Natural killer cell (primary cell): ENCODE results near the gene CASTOR1. TPM values are rescaled to one million over a fixed set of nuclear protein-coding genes. Genes with fewer than 3 reads are reported as not detected.

Source experiments
- ATAC-seq, 3 donors: fragments of 150-1000 bp in 2 of 3; fragments of 200-7000 bp in 1 of 3; cut with Tn5 transposase; 1 replicate in 1 of 3; 2 replicates in 2 of 3; pipeline ENCODE4 v1.10.0; 2021; ENCODE audit warnings: mild to moderate bottlenecking in 2 of 3, moderate library complexity in 2 of 3
- DNase-seq, 2 donors: peaks; one replicate each; pipeline versions ENCODE4 v3.0.0 to v3.0.0-alpha.2; 2013 to 2021; ENCODE audit warnings: mixed read lengths in 1 of 2
- H3K27ac ChIP-seq: one replicate; pipeline ENCODE4 v1.5.1; 2013; ENCODE audit warnings: mild to moderate bottlenecking, low read length
- H3K27me3 ChIP-seq: one replicate; pipeline ENCODE4 v1.6.1; 2013; ENCODE audit warnings: low read length; ENCODE audit not compliant: control insufficient read depth, insufficient read depth
- H3K36me3 ChIP-seq: one replicate; pipeline ENCODE4 v1.6.1; 2013; ENCODE audit warnings: low read length; ENCODE audit not compliant: control insufficient read depth, insufficient read depth
- H3K4me1 ChIP-seq: one replicate; pipeline ENCODE4 v1.6.1; 2013; ENCODE audit warnings: low read length; ENCODE audit not compliant: control insufficient read depth, insufficient read depth
- H3K4me3 ChIP-seq: one replicate; pipeline ENCODE4 v1.5.1; 2013; ENCODE audit warnings: low read length
- H3K9me3 ChIP-seq: one replicate; pipeline ENCODE4 v1.6.1; 2013; ENCODE audit warnings: low read length; ENCODE audit not compliant: control insufficient read depth, insufficient read depth
- H3K27ac Mint-ChIP-seq, 2 donors: one replicate each; pipeline ENCODE4 v1.8.0; 2022; ENCODE audit warnings: mild to moderate bottlenecking in 2 of 2, mixed read lengths in 2 of 2, moderate library complexity in 1 of 2
- H3K27me3 Mint-ChIP-seq, 2 donors: one replicate each; pipeline ENCODE4 v1.8.0; 2022; ENCODE audit warnings: low read depth in 2 of 2, mixed read lengths in 2 of 2
- H3K36me3 Mint-ChIP-seq: one replicate; pipeline ENCODE4 v1.8.0; 2022; ENCODE audit warnings: mixed read lengths
- H3K4me1 Mint-ChIP-seq, 2 donors: one replicate each; pipeline ENCODE4 v1.8.0; 2022; ENCODE audit warnings: mixed read lengths in 2 of 2
- H3K4me3 Mint-ChIP-seq: one replicate; pipeline ENCODE4 v1.8.0; 2022; ENCODE audit warnings: mild to moderate bottlenecking, moderate library complexity, mixed read lengths
- H3K9me3 Mint-ChIP-seq, 2 donors: one replicate each; pipeline ENCODE4 v1.8.0; 2022; ENCODE audit warnings: mixed read lengths in 2 of 2
- CTCF ChIP-seq: fragments of 200-600 bp; IDR thresholded peaks from one replicate; pipeline ENCODE4 v1.8.0; 2022; ENCODE audit warnings: antibody characterized with exemption
- WGBS: methylation state at CpG from one replicate; pipeline ENCODE4 v1.1.7; 2013; ENCODE audit warnings: missing lambda C conversion rate; ENCODE audit not compliant: insufficient coverage; 5-methylcytosine and 5-hydroxymethylcytosine counted together
- intact Hi-C: fragments of 100-400 bp; cut with micrococcal nuclease; formaldehyde crosslinking; loops from one replicate; pipeline ENCODE4 v1.14.2; 2022
- total RNA-seq, 4 donors: library from RNA; stranded (reverse); fragments of 120-200 nt in 1 of 4; gene quantifications; one replicate each; pipeline versions ENCODE4 v1.2.3 to v1.2.4, GENCODE V29; 2013 to 2022

The CASTOR1 gene
- total RNA-seq, 3 donors from 2014 or later (not counting 1 experiment from before 2014, with no cell fraction given) = 7.0 to 11.9 (median 8.8) TPM

DNA sequence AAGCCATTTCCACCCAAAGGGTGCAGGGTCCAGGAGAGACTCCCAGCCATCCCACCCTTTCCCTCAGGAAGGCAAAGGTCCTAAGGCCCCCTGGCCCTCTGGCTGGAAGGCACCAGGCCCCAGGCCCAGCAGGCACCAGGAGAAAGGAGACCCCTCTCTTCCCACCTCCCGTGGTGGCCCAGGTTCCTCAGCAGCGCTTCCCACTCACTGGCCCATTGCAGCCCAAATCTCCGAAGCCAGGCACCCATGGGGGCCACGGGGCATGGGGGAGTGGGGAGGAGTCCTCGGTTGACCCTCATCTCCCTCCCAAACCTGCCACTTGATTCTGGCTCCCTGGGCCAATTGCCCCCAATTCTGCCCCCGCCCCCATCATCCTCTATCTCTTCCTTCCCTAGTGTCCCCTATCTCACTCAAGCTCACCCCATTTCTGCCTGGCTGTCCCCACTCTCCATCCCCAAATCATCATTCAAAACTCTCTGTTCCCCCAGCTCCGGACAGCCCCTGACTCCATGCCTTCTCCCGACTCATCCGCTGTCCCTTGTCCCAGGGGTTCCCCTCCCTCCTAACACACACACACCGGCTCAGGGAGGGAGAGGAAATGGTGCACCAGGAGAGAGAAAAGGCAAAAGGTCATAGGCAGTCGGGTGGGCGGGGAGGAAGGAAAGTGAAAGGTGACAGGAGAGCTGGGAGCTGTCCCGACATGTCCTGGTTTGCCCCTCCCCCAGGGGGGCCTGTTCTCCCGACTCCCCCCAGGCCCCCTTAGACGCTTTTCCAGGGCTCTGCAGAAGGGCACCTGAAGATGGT, 43.9 kb downstream of the CASTOR1 start:
- no peak for DNase-seq
- no peak overlapping the region for H3K27ac ChIP-seq
- no peaks in the 10 kb centered on the region for H3K9me3 ChIP-seq
- H3K27me3 ChIP-seq = peaks cover 11% of the 10 kb centered on the region
- Mint-ChIP-seq H3K36me3 (no peaks in the 10 kb centered on the region), H3K4me1 (peaks cover 21 to 38% of the 10 kb centered on the region in 2 donors), H3K4me3 (peak overlapping the region; percentile 92), H3K27ac (peak overlapping the region in 1 of 2 donors; percentile 83), H3K27me3 (peaks cover 31 to 39% of the 10 kb centered on the region in 2 donors), H3K9me3 (no peaks in the 10 kb centered on the region)
- no peaks in the 10 kb centered on the region for H3K36me3 ChIP-seq
- TF ChIP-seq CTCF = no peak
- H3K4me3 ChIP-seq = peak overlapping the region; percentile 53
- 57% methylated on average over 12 of the region's 15 CpGs for WGBS
- H3K4me1 ChIP-seq = peaks cover 51% of the 10 kb centered on the region
- ATAC-seq = no peak
- intact Hi-C loops = loop anchor here (5.0 kb wide), 1 partner anchor 42 kb away; the partner anchor contains the start of gene CASTOR1

DNA sequence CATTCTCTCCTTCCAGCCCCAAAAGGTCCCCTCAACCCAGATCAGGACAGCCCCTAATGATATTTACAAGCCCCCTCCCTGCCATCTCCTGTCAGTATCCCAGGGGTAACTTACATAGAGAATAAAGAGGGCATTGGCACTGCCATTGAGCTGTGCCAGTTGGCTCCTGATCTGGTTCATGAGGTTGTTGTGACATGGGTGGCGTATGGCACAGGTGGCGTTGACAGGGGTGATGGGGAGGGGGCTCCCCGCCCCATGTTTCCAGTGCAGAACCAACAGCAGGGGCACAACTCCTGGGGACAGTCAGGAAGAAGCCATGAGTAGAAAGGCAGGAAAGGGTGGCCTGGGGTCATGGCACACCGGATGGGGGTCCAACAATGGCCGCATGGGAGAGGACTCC, 44.7 kb downstream of the CASTOR1 start:
- Mint-ChIP-seq H3K4me3 (peak overlapping the region; percentile 66), H3K36me3 (no peaks in the 10 kb centered on the region), H3K27me3 (peaks cover 31 to 39% of the 10 kb centered on the region in 2 donors), H3K27ac (no peak overlapping the region), H3K9me3 (no peaks in the 10 kb centered on the region), H3K4me1 (peaks cover 21 to 38% of the 10 kb centered on the region in 2 donors)
- ATAC-seq = no peak
- DNase-seq = no peak
- no peak overlapping the region for H3K27ac ChIP-seq
- no peak overlapping the region for H3K4me3 ChIP-seq
- H3K27me3 ChIP-seq = peaks cover 11% of the 10 kb centered on the region
- peaks cover 47% of the 10 kb centered on the region for H3K4me1 ChIP-seq
- WGBS = 82% methylated on average over 5 of the region's 5 CpGs
- no peaks in the 10 kb centered on the region for H3K9me3 ChIP-seq
- intact Hi-C loops = loop anchor here (5.0 kb wide), 1 partner anchor 43 kb away; the partner anchor contains the start of gene CASTOR1
- no peak for TF ChIP-seq CTCF
- no peaks in the 10 kb centered on the region for H3K36me3 ChIP-seq

DNA sequence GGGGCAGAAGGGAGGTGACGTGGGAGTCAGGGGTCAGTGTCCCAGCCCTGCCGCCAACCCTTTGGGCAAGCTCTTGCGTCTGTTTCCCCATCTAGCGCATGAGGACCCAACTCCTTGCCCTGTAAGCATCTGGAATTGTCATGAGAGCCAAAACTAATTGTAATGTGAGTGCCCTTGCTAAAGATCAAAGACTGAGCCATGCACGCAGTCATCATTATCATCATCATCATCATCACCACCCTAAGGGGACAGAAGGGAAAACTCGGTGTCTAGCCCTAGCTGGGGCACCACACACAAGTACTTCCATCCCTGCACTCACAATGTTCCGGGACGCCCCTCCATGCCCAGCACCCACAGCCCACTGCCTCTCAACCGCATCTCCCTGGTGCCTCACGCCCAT, 45.2 kb downstream of the CASTOR1 start:
- Mint-ChIP-seq H3K27me3 (peaks cover 31 to 39% of the 10 kb centered on the region in 2 donors), H3K36me3 (no peaks in the 10 kb centered on the region), H3K4me3 (no peak overlapping the region), H3K4me1 (peaks cover 21 to 38% of the 10 kb centered on the region in 2 donors), H3K27ac (no peak overlapping the region), H3K9me3 (no peaks in the 10 kb centered on the region)
- TF ChIP-seq CTCF = no peak
- no peak overlapping the region for H3K27ac ChIP-seq
- 81% methylated on average over 10 of the region's 10 CpGs for WGBS
- H3K36me3 ChIP-seq = no peaks in the 10 kb centered on the region
- H3K4me1 ChIP-seq = peaks cover 46% of the 10 kb centered on the region
- no peak overlapping the region for H3K4me3 ChIP-seq
- no peaks in the 10 kb centered on the region for H3K9me3 ChIP-seq
- no peak for DNase-seq
- intact Hi-C loops = no loop called here
- H3K27me3 ChIP-seq = peaks cover 11% of the 10 kb centered on the region
- ATAC-seq = no peak
